Psoas muscle (tissue), 8 donors: ENCODE measurements around the gene DENND1A. TPM values are rescaled to one million over a fixed set of nuclear protein-coding genes. Genes with fewer than 3 reads are reported as not detected.

Experiments
- ATAC-seq, 4 donors: fragments of 200-7000 bp; cut with Tn5 transposase; one replicate each; pipeline ENCODE4 v1.9.1; 2020; ENCODE audit warnings: moderate library complexity in 3 of 4, mild to moderate bottlenecking in 2 of 4
- DNase-seq, 2 donors: peaks; one replicate each; pipeline ENCODE4 v3.0.0-alpha.2; 2020
- H3K27ac ChIP-seq: fragments of 200-600 bp; one replicate; pipeline ENCODE4 v1.8.0; 2022
- H3K27me3 ChIP-seq, 3 donors: fragments of 200-600 bp in 1 of 3; one replicate each; pipeline versions ENCODE4 v1.6.1 to v1.8.0; 2013 to 2022; ENCODE audit warnings: low read length in 2 of 3, mild to moderate bottlenecking in 2 of 3, moderate library complexity in 1 of 3; ENCODE audit not compliant: insufficient read depth in 3 of 3
- H3K36me3 ChIP-seq, 2 donors: fragments of 200-600 bp in 1 of 2; one replicate each; pipeline versions ENCODE4 v1.6.1 to v1.8.0; 2013 to 2022; ENCODE audit warnings: low read depth in 1 of 2, mild to moderate bottlenecking in 1 of 2, moderate library complexity in 1 of 2; ENCODE audit not compliant: insufficient read depth in 1 of 2
- H3K4me1 ChIP-seq: fragments of 200-600 bp; one replicate; pipeline ENCODE4 v1.8.0; 2022
- H3K4me3 ChIP-seq: fragments of 200-600 bp; one replicate; pipeline ENCODE4 v1.8.0; 2022; ENCODE audit warnings: mild to moderate bottlenecking
- H3K9me3 ChIP-seq: fragments of 200-600 bp; one replicate; pipeline ENCODE4 v1.8.0; 2022
- WGBS, 3 donors: extraction: QIAGEN DNeasy Blood & Tissue Kit; methylation state at CpG; one replicate each; pipeline versions ENCODE4 v1.1.6 to v1.1.7; 2013; 5-methylcytosine and 5-hydroxymethylcytosine counted together
- intact Hi-C, 2 donors: fragments of 100-400 bp; cut with DNase I; formaldehyde crosslinking; loops; one replicate each; pipeline versions ENCODE4 v1.11.0 to v1.14.2; 2022
- polyA plus RNA-seq, 3 donors: library from polyadenylated mRNA; stranded (reverse); fragments of 200-250 nt; gene quantifications; one replicate each; pipeline ENCODE4 v1.2.3, GENCODE V29; 2013
- total RNA-seq, 4 donors: library from RNA; stranded (reverse); fragmentation: NEBNext Ultra II Directional in 2 of 4; extraction: Animal tissue kit (Norgen Biotek cat#: 25700) in 2 of 4; gene quantifications; one replicate each; pipeline versions ENCODE4 v1.2.1 to v1.2.4, GENCODE V29; 2021 to 2023
- TF ChIP-seq, protein P1 (sequence below): fragments of 200-600 bp; IDR thresholded peaks from one replicate; pipeline ENCODE4 v1.8.0; 2022; ENCODE audit warnings: antibody characterized with exemption
- donor health status: healthy with polysubstance abuse.
- donor health status: DM: no; HTN: no; CAD: no; lungs with moderate emphysema.
- donor health status: Bipolar disorder and iron deficiency.
- donor health status: healthy.
- donor health status: DM: yes; HTN: yes; CAD: no.
- donor health status: DM: no; HTN: no; CAD: no.
- donor health status: DM: no; HTN: no; CAD: no.
- donor health status: DM: yes; HTN: yes; CAD: no.

DENND1A gene
- total and polyA plus RNA-seq, 7 donors = 6.1 to 17.3 (median 13.9) TPM

- WGBS, 3 donors = 84 to 94% (median 86%) methylated on average over 1 of the region's 1 CpG
- Histone ChIP-seq H3K9me3 (no peaks in the 10 kb centered on the region), H3K27ac (no peak overlapping the region), H3K36me3 (no peaks in the 10 kb centered on the region), H3K27me3 (no peaks in the 10 kb centered on the region), H3K4me1 (no peaks in the 10 kb centered on the region), H3K4me3 (no peak overlapping the region)
- ATAC-seq = no peak
- intact Hi-C loops = no loop called here
- TF ChIP-seq, protein P1, sequence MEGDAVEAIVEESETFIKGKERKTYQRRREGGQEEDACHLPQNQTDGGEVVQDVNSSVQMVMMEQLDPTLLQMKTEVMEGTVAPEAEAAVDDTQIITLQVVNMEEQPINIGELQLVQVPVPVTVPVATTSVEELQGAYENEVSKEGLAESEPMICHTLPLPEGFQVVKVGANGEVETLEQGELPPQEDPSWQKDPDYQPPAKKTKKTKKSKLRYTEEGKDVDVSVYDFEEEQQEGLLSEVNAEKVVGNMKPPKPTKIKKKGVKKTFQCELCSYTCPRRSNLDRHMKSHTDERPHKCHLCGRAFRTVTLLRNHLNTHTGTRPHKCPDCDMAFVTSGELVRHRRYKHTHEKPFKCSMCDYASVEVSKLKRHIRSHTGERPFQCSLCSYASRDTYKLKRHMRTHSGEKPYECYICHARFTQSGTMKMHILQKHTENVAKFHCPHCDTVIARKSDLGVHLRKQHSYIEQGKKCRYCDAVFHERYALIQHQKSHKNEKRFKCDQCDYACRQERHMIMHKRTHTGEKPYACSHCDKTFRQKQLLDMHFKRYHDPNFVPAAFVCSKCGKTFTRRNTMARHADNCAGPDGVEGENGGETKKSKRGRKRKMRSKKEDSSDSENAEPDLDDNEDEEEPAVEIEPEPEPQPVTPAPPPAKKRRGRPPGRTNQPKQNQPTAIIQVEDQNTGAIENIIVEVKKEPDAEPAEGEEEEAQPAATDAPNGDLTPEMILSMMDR = no peak
- DNase-seq = no peak
Observed at GRCh38 chr9:123787416-123787815, 142.5 kb downstream of the DENND1A start.

DNA sequence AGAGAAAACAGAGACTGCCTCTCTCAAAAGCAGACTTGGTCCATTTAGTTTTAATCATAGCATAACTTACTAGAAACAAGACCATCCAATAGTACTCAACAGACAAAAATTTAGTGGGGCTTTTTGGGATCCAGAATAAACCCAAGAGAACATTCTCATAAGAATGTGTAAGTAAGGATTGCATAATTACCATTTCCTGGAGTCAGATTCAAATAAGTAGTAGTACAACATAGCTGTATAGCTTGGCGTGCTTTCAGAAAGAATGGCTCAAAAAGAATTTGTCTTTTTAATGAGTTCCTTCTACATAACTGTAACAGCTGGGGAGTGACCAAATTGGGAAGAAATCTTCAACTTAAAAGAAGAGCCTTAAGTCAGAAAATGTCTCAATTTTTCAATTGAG lies 145.4 kb downstream of the DENND1A start:
- 97 to 100% (median 98%) methylated on average over 1 of the region's 1 CpG for WGBS, 3 donors
- no peak overlapping the region for H3K27ac ChIP-seq
- ATAC-seq (no peak), DNase-seq (no peak)
- no peak overlapping the region for H3K4me3 ChIP-seq
- intact Hi-C loops = no loop called here
- TF ChIP-seq, protein P1 = no peak
- H3K36me3 ChIP-seq = no peaks in the 10 kb centered on the region
- H3K9me3 ChIP-seq = no peaks in the 10 kb centered on the region
- no peaks in the 10 kb centered on the region for H3K4me1 ChIP-seq
- no peaks in the 10 kb centered on the region for H3K27me3 ChIP-seq

- ATAC-seq = no peak
- Histone ChIP-seq H3K27me3 (no peaks in the 10 kb centered on the region), H3K4me1 (no peaks in the 10 kb centered on the region), H3K9me3 (no peaks in the 10 kb centered on the region), H3K27ac (no peak overlapping the region), H3K4me3 (no peak overlapping the region), H3K36me3 (no peaks in the 10 kb centered on the region)
- TF ChIP-seq, protein P1 = no peak
- WGBS, 3 donors = 67 to 80% (median 71%) methylated on average over 8 of the region's 8 CpGs
- intact Hi-C loops = no loop called here
- DNase-seq = no peak
Observed at GRCh38 chr9:123778232-123778902, 151.6 kb downstream of the DENND1A start.

DNA sequence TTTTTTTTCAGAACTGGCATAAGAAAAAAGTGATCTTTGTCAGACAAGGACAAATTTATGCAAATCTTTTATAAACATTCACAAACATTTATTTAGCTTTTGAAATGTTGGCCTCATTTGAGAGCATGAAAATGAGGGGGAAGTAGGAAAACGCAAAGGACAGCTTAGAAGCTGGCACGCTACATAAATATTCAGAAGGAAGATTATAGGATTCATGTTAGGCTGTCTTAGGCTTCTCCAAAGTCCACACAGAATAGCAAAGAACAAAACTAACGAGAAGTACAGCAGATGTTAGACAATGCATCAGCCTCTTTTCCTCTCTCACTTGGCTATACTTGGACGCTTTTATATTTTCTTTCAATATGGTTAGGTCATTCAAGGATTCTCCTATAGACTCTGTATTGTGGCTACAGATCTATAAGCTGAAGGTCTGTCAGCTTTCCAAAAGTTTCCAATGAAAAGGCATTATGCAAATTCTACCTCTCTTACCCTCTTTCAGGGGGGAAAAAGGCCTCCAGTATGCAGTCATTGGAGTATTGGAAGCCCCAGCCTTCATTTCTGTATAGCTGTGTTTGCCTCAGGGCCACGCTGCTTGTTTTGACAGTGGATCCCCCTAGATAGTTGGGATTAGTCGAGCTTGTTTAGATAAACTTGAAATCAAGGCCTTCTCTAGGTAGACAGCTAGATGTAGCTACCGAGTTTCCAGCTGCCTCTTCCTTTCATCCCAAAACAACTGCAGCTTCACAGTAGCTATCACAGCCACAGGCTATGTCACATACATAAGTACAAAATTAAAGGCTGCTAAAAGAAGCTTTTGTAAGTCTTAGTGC lies 153.0 kb downstream of the DENND1A start:
- Histone ChIP-seq H3K4me3 (no peak overlapping the region), H3K4me1 (no peaks in the 10 kb centered on the region), H3K27ac (no peak overlapping the region), H3K9me3 (no peaks in the 10 kb centered on the region), H3K36me3 (no peaks in the 10 kb centered on the region), H3K27me3 (no peaks in the 10 kb centered on the region)
- intact Hi-C loops = no loop called here
- TF ChIP-seq, protein P1 = no peak
- WGBS, 3 donors = 80 to 87% (median 85%) methylated on average over 7 of the region's 7 CpGs
- ATAC-seq (no peak), DNase-seq (no peak)
